NB4 (cell line): ENCODE results near the gene HERPUD1.

Experiments used
- DNase-seq: peaks from one replicate; pipeline ENCODE4 v3.0.0; 2010; ENCODE audit warnings: low read depth
- H3K4me3 ChIP-seq: one replicate; pipeline ENCODE4 v1.5.1; 2011; ENCODE audit warnings: mild to moderate bottlenecking, low read depth, low read length, moderate library complexity
- CTCF ChIP-seq: IDR thresholded peaks from one replicate; pipeline ENCODE4 v1.5.1; 2012; ENCODE audit warnings: low read depth, low read length
- MAX ChIP-seq: IDR thresholded peaks from 2 replicates; pipeline ENCODE4 v1.6.1; 2011; ENCODE audit warnings: low read depth, low read length
- MYC ChIP-seq: IDR thresholded peaks from 2 replicates; pipeline ENCODE4 v1.6.1; 2011; ENCODE audit warnings: low read depth, low read length
- POLR2A ChIP-seq: IDR thresholded peaks from 2 replicates; pipeline ENCODE4 v1.6.1; 2011; ENCODE audit warnings: mild to moderate bottlenecking; ENCODE audit not compliant: insufficient read length; ENCODE audit errors: extremely low read depth

The HERPUD1 gene

GRCh38 chr16:56966093-56966475, 34.1 kb downstream of the HERPUD1 start:
- H3K4me3 ChIP-seq: no peak overlapping the region
- TF ChIP-seq POLR2A: no peak
- TF ChIP-seq CTCF: no peak
- TF ChIP-seq MAX: no peak
- no peak for TF ChIP-seq MYC
- DNase-seq: peak; percentile 39

GRCh38 chr16:56967733-56968132, 35.8 kb downstream of the HERPUD1 start:
- no peak for TF ChIP-seq MAX
- TF ChIP-seq POLR2A: no peak
- TF ChIP-seq MYC: no peak
- no peak for TF ChIP-seq CTCF
- DNase-seq: no peak
- H3K4me3 ChIP-seq: no peak overlapping the region

- DNase-seq: no peak
- no peak overlapping the region for H3K4me3 ChIP-seq
- no peak for TF ChIP-seq POLR2A
- TF ChIP-seq MYC: no peak
- TF ChIP-seq MAX: no peak
- TF ChIP-seq CTCF: no peak
Measured at GRCh38 chr16:56969769-56970168, 37.8 kb downstream of the HERPUD1 start.

GRCh38 chr16:56970934-56971767, 39.2 kb downstream of the HERPUD1 start:
- no peak overlapping the region for H3K4me3 ChIP-seq
- peak; percentile 51 for DNase-seq
- TF ChIP-seq CTCF (no peak), MAX (no peak), MYC (no peak), POLR2A (no peak)

GRCh38 chr16:56971768-56972043, 39.8 kb downstream of the HERPUD1 start:
- no peak overlapping the region for H3K4me3 ChIP-seq
- no peak for TF ChIP-seq MYC
- no peak for TF ChIP-seq MAX
- no peak for TF ChIP-seq CTCF
- TF ChIP-seq POLR2A: no peak
- DNase-seq: no peak
